H1 (cell line): ENCODE measurements around the gene MREG. TPM values are rescaled to one million over a fixed set of nuclear protein-coding genes. Genes with fewer than 3 reads are reported as not detected.

Experiments
- ATF2 ChIP-seq: IDR thresholded peaks from 2 replicates; pipeline ENCODE4 v1.6.1; 2012; ENCODE audit warnings: low read length, inconsistent platforms
- polyA plus RNA-seq, 7 experiments: library from polyadenylated mRNA; depleted of rRNA in 3 of 7; stranded (reverse) in 5 of 7; unstranded in 2 of 7; fragments of >200 nt in 5 of 7; fragments of 200-250 nt in 2 of 7; gene quantifications; 1 replicate in 5 of 7; 2 replicates in 1 of 7; 4 replicates in 1 of 7; pipeline versions ENCODE4 v1.2.1 to v1.2.3, GENCODE V29; 2011 to 2013; ENCODE audit warnings: missing spikeins in 2 of 7, mixed read lengths in 2 of 7
- total RNA-seq: library from RNA; stranded (reverse); fragmentation: NEBNext Ultra II Directional; extraction: Animal tissue kit (Norgen Biotek cat#: 25700); gene quantifications from 2 replicates; pipeline ENCODE4 v1.2.1, GENCODE V29; 2021

Gene MREG
- total and polyA plus RNA-seq, 2 of the 8 experiments (the other 6 are each of a cell fraction or from before 2014, with no cell fraction given), result 7.5 to 31.9 TPM

GRCh38 chr2:215917953-215918620 is 95.3 kb downstream of the MREG start (continued):
- TF ChIP-seq ATF2, result no peak
